Endothelial cell of umbilical vein (primary cell): ENCODE data around the gene WASL. TPM values are rescaled to one million over a fixed set of nuclear protein-coding genes. Genes with fewer than 3 reads are reported as not detected.

Experiments
- BruUV-seq: library from RNA; stranded (reverse); fragments of 400-500 nt; replicated peaks from 2 replicates; lab custom pipeline; 2021; lab: Mats Ljungman, UMichigan
- CTCF ChIA-PET: fragments of 300-600, 350-600 bp; sonication (Branson Sonifier 250); formaldehyde crosslinking; loops from one replicate; lab custom pipeline; 2021; ENCODE audit warnings: antibody characterized with exemption, inconsistent platforms; lab: Charles Lee
- POLR2A ChIA-PET: fragments of 300-600, 350-600 bp; sonication (Branson Sonifier 250); formaldehyde crosslinking; loops from one replicate; lab custom pipeline; 2021; ENCODE audit warnings: antibody characterized with exemption, inconsistent platforms; lab: Charles Lee
- DNase-seq: peaks from one replicate; pipeline ENCODE4 v3.0.0-alpha.2; 2011; ENCODE audit warnings: low read depth, low spot score
- FAIRE-seq: peaks from 2 replicates; lab custom pipeline; 2011; peaks lifted over from hg19 to GRCh38; lab: Jason Lieb, UNC
- H2AFZ ChIP-seq: 2 replicates; pipeline ENCODE4 v1.6.0; 2012; ENCODE audit warnings: low read depth, low read length, control low read depth, inconsistent platforms
- H3K27ac ChIP-seq: 2 replicates; pipeline ENCODE4 v1.5.1; 2011; ENCODE audit warnings: low read depth, mild to moderate bottlenecking, control low read depth, low read length, moderate library complexity; ENCODE audit not compliant: insufficient read depth
- H3K27me3 ChIP-seq, 2 experiments: 2 replicates each; pipeline versions ENCODE4 v1.6.0 to v1.6.1; 2011; ENCODE audit warnings: low read length in 2 of 2, mixed read lengths in 1 of 2; ENCODE audit not compliant: control insufficient read depth in 2 of 2, insufficient read depth in 2 of 2
- H3K36me3 ChIP-seq, 2 experiments: 2 replicates in 1 of 2; 3 replicates in 1 of 2; pipeline ENCODE4 v1.5.1; 2011; ENCODE audit warnings: low read length in 2 of 2, mild to moderate bottlenecking in 1 of 2, moderate library complexity in 1 of 2; ENCODE audit not compliant: control insufficient read depth in 2 of 2, insufficient read depth in 2 of 2; ENCODE audit errors: extremely low read depth in 1 of 2
- H3K4me1 ChIP-seq: 3 replicates; pipeline ENCODE4 v1.5.1; 2011; ENCODE audit warnings: mild to moderate bottlenecking, low read length; ENCODE audit not compliant: control insufficient read depth, insufficient read depth; ENCODE audit errors: extremely low read depth
- H3K4me2 ChIP-seq: 2 replicates; pipeline ENCODE4 v1.6.1; 2011; ENCODE audit warnings: low read length, control low read depth, mixed read lengths; ENCODE audit not compliant: insufficient read depth
- H3K4me3 ChIP-seq, 3 experiments: fragments of 200-600 bp in 1 of 3; sonication (generic), shearing (Covaris generic) in 1 of 3; replicated peaks in 1 of 3; 2 replicates each; pipeline ENCODE4 v1.5.1; 2011 to 2016; ENCODE audit warnings: control low read depth in 3 of 3, low read length in 3 of 3, mild to moderate bottlenecking in 2 of 3, inconsistent platforms in 1 of 3, low read depth in 1 of 3, moderate library complexity in 1 of 3; ENCODE audit not compliant: insufficient read depth in 1 of 3
- H3K79me2 ChIP-seq: 2 replicates; pipeline ENCODE4 v1.6.0; 2012; ENCODE audit warnings: low read length, inconsistent platforms; ENCODE audit not compliant: control insufficient read depth, insufficient read depth
- H3K9ac ChIP-seq: replicated peaks from 2 replicates; pipeline ENCODE3; 2011; ENCODE audit warnings: low read length, control low read depth; ENCODE audit not compliant: insufficient read depth; ENCODE audit errors: extremely low read depth
- H3K9me1 ChIP-seq: replicated peaks from 3 replicates; pipeline ENCODE4 v1.6.0; 2011; ENCODE audit warnings: mild to moderate bottlenecking, low read length; ENCODE audit not compliant: control insufficient read depth, insufficient read depth; ENCODE audit errors: extremely low read depth
- H3K9me3 ChIP-seq: replicated peaks from 2 replicates; pipeline ENCODE4 v1.5.1; 2012; ENCODE audit warnings: low read length, inconsistent platforms; ENCODE audit not compliant: control insufficient read depth, insufficient read depth
- H4K20me1 ChIP-seq: replicated peaks from 2 replicates; pipeline ENCODE3; 2011; ENCODE audit warnings: mild to moderate bottlenecking, low read length; ENCODE audit not compliant: control insufficient read depth, insufficient read depth; ENCODE audit errors: extremely low read depth
- CTCF ChIP-seq, 2 donors: IDR thresholded peaks; 1 replicate in 1 of 2; 2 replicates in 1 of 2; pipeline ENCODE4 v1.5.1; 2011; ENCODE audit warnings: low read length in 2 of 2, mild to moderate bottlenecking in 2 of 2, moderate library complexity in 2 of 2, control low read depth in 1 of 2, inconsistent platforms in 1 of 2, low read depth in 1 of 2; ENCODE audit not compliant: insufficient read depth in 1 of 2; ENCODE audit errors: extremely low read depth in 1 of 2
- EZH2 ChIP-seq: IDR thresholded peaks from 2 replicates; pipeline ENCODE4 v1.6.1; 2012; ENCODE audit warnings: borderline replicate concordance, low read depth, mild to moderate bottlenecking, moderate library complexity, low read length, inconsistent platforms; ENCODE audit not compliant: severe bottlenecking
- FOS ChIP-seq: IDR thresholded peaks from 2 replicates; pipeline ENCODE4 v1.6.1; 2011; ENCODE audit warnings: mild to moderate bottlenecking, low read length, moderate library complexity, borderline replicate concordance; ENCODE audit not compliant: insufficient read depth
- GATA2 ChIP-seq: IDR thresholded peaks from 2 replicates; pipeline ENCODE4 v1.7.0; 2011; ENCODE audit warnings: low read depth, mild to moderate bottlenecking, moderate library complexity, mixed read lengths, low read length; ENCODE audit not compliant: insufficient read length, insufficient read depth
- JUN ChIP-seq: IDR thresholded peaks from 2 replicates; pipeline ENCODE4 v1.6.1; 2011; ENCODE audit warnings: borderline replicate concordance, low read depth; ENCODE audit not compliant: insufficient read length, insufficient read depth
- MYC ChIP-seq: IDR thresholded peaks from one replicate; pipeline ENCODE4 v1.6.1; 2011; ENCODE audit warnings: mild to moderate bottlenecking, low read depth, low read length
- POLR2A ChIP-seq: IDR thresholded peaks from 2 replicates; pipeline ENCODE4 v1.6.1; 2012; ENCODE audit warnings: low read depth, mild to moderate bottlenecking, control low read depth, low read length
- POLR2AphosphoS5 ChIP-seq: IDR thresholded peaks from 2 replicates; pipeline ENCODE4 v1.6.1; 2012; ENCODE audit warnings: low read depth, mild to moderate bottlenecking, control low read depth, low read length, moderate library complexity; ENCODE audit not compliant: insufficient read depth
- dilution Hi-C: fragments of 300-500 bp; cut with MboI; formaldehyde crosslinking; loops from one replicate; pipeline ENCODE4 v1.15.0; 2019; ENCODE audit warnings: low sequenced_read_pairs; ENCODE audit not compliant: extremely low pct_ligation_motif_present
- intact Hi-C: fragments of 100-400 bp; cut with micrococcal nuclease; formaldehyde crosslinking; loops from one replicate; pipeline ENCODE4 v1.10.0; 2022
- polyA plus RNA-seq, 4 experiments: library from polyadenylated mRNA; depleted of rRNA in 3 of 4; stranded (reverse) in 3 of 4; unstranded in 1 of 4; fragments of >200 nt; gene quantifications; 2 replicates each; pipeline versions ENCODE4 v1.2.1 to v1.2.3, GENCODE V29; 2011 to 2012; ENCODE audit warnings: missing spikeins in 1 of 4
- total RNA-seq: library from RNA; stranded (reverse); gene quantifications from 2 replicates; pipeline ENCODE4 v1.2.3, GENCODE V29; 2021

The WASL gene
- total and polyA plus RNA-seq, 2 donors (not counting 3 experiments of a cell fraction or from before 2014, with no cell fraction given) = 5.2 to 24.0 TPM

GRCh38 chr7:123716877-123717276 is 31.9 kb downstream of the WASL start:
- Histone ChIP-seq H3K27me3 (no peaks in the 10 kb centered on the region), H3K4me1 (peaks cover 19% of the 10 kb centered on the region), H2AFZ (no peak overlapping the region), H3K4me2 (no peak overlapping the region), H3K9me3 (no peaks in the 10 kb centered on the region), H3K27ac (no peak overlapping the region), H3K9ac (no peak overlapping the region), H4K20me1 (peaks cover 5% of the 10 kb centered on the region), H3K4me3 (no peak overlapping the region), H3K9me1 (no peaks in the 10 kb centered on the region), H3K36me3 (no peaks in the 10 kb centered on the region), H3K79me2 (peaks cover 45% of the 10 kb centered on the region)
- CTCF ChIA-PET = interaction anchor here (0.7 to 1.9 kb wide), 6 partner anchors 8 to 147 kb away, joined by 3 to 12 read pairs (median 4); no protein-coding TSS in a partner anchor
- intact Hi-C loops (no loop called here), dilution Hi-C loops (no loop called here)
- no TSS peak for BruUV-seq
- FAIRE-seq = no peak
- no peak for DNase-seq
- POLR2A ChIA-PET = no interaction called here
- TF ChIP-seq JUN (no peak), GATA2 (no peak), EZH2 (no peak), CTCF (IDR thresholded peaks at IDR 0.05; ENCODE audit: extremely low read depth in 1 of 2, insufficient read depth in 1 of 2, low read depth in 1 of 2, low read length in 2 of 2) (no peak), FOS (no peak), POLR2A (no peak), MYC (no peak), POLR2AphosphoS5 (no peak)
